CD4-positive, alpha-beta memory T cell (primary cell): ENCODE measurements around the gene GLRA2. TPM values are rescaled to one million over a fixed set of nuclear protein-coding genes. Genes with fewer than 3 reads are reported as not detected.
A peak's percentile ranks its signal among the peaks of the same experiment; 100 is the strongest.

Experiments used
- CTCF ChIA-PET: fragments of 350-600 bp; sonication (Branson Sonifier 250); formaldehyde crosslinking; loops from one replicate; lab custom pipeline; 2021; ENCODE audit warnings: inconsistent platforms; ENCODE audit not compliant: partially characterized antibody; lab: Charles Lee
- POLR2A ChIA-PET: fragments of 350-600 bp; sonication (Branson Sonifier 250); formaldehyde crosslinking; loops from one replicate; lab custom pipeline; 2021; ENCODE audit not compliant: partially characterized antibody; lab: Charles Lee
- DNase-seq, 5 donors: peaks; one replicate each; pipeline versions ENCODE4 v3.0.0 to v3.0.0-alpha.2; 2020 to 2022; ENCODE audit warnings: mixed read lengths in 1 of 5
- H3K27ac ChIP-seq: one replicate; pipeline ENCODE4 v1.7.0; 2013; ENCODE audit warnings: low read depth, low read length
- H3K27me3 ChIP-seq: 2 replicates; pipeline ENCODE4 v1.7.0; 2013; ENCODE audit warnings: mild to moderate bottlenecking, low read length, moderate library complexity; ENCODE audit not compliant: insufficient read depth
- H3K36me3 ChIP-seq: 2 replicates; pipeline ENCODE4 v1.7.0; 2013; ENCODE audit warnings: mild to moderate bottlenecking, low read length, moderate library complexity; ENCODE audit not compliant: insufficient read depth
- H3K4me1 ChIP-seq: 2 replicates; pipeline ENCODE4 v1.7.0; 2013; ENCODE audit warnings: mild to moderate bottlenecking, low read length, moderate library complexity; ENCODE audit not compliant: insufficient read depth
- H3K4me3 ChIP-seq, 2 donors: one replicate each; pipeline ENCODE4 v1.7.0; 2013; ENCODE audit warnings: low read length in 2 of 2, mild to moderate bottlenecking in 1 of 2
- H3K9me3 ChIP-seq, 2 donors: one replicate each; pipeline ENCODE4 v1.7.0; 2013; ENCODE audit warnings: low read length in 2 of 2, control low read depth in 1 of 2; ENCODE audit not compliant: control insufficient read depth in 1 of 2
- H3K27ac Mint-ChIP-seq, 7 donors: one replicate each; pipeline ENCODE4 v1.8.0; 2020 to 2021; ENCODE audit warnings: mixed read lengths in 7 of 7, mild to moderate bottlenecking in 6 of 7, inconsistent platforms in 3 of 7, moderate library complexity in 3 of 7
- H3K27me3 Mint-ChIP-seq, 2 donors: one replicate each; pipeline ENCODE4 v1.8.0; 2020 to 2021; ENCODE audit warnings: mixed read lengths in 2 of 2
- H3K36me3 Mint-ChIP-seq, 2 donors: one replicate each; pipeline ENCODE4 v1.8.0; 2020 to 2021; ENCODE audit warnings: mixed read lengths in 2 of 2, inconsistent platforms in 1 of 2, mild to moderate bottlenecking in 1 of 2
- H3K4me1 Mint-ChIP-seq, 4 donors: one replicate each; pipeline ENCODE4 v1.8.0; 2020 to 2021; ENCODE audit warnings: mixed read lengths in 4 of 4, mild to moderate bottlenecking in 1 of 4
- H3K4me3 Mint-ChIP-seq, 8 donors: one replicate each; pipeline ENCODE4 v1.8.0; 2020 to 2021; ENCODE audit warnings: mixed read lengths in 8 of 8, mild to moderate bottlenecking in 7 of 8, moderate library complexity in 6 of 8, inconsistent platforms in 3 of 8
- H3K9me3 Mint-ChIP-seq, 8 donors: one replicate each; pipeline ENCODE4 v1.8.0; 2020 to 2021; ENCODE audit warnings: mixed read lengths in 8 of 8, mild to moderate bottlenecking in 5 of 8, inconsistent platforms in 3 of 8, moderate library complexity in 1 of 8
- intact Hi-C: fragments of 100-400 bp; cut with micrococcal nuclease; formaldehyde crosslinking; loops from one replicate; pipeline ENCODE4 v1.15.1; 2023
- polyA plus RNA-seq, 2 donors: library from polyadenylated mRNA; unstranded; fragments of 300-500 nt; fragmentation: Illumina TruSeq; gene quantifications; one replicate each; pipeline ENCODE4 v1.2.3, GENCODE V29; 2021
- total RNA-seq, 2 experiments: library from RNA; stranded (reverse); gene quantifications; one replicate each; pipeline ENCODE4 v1.2.3, GENCODE V29; 2021

The GLRA2 gene
- not detected for total RNA-seq
- not detected for polyA plus RNA-seq

DNA sequence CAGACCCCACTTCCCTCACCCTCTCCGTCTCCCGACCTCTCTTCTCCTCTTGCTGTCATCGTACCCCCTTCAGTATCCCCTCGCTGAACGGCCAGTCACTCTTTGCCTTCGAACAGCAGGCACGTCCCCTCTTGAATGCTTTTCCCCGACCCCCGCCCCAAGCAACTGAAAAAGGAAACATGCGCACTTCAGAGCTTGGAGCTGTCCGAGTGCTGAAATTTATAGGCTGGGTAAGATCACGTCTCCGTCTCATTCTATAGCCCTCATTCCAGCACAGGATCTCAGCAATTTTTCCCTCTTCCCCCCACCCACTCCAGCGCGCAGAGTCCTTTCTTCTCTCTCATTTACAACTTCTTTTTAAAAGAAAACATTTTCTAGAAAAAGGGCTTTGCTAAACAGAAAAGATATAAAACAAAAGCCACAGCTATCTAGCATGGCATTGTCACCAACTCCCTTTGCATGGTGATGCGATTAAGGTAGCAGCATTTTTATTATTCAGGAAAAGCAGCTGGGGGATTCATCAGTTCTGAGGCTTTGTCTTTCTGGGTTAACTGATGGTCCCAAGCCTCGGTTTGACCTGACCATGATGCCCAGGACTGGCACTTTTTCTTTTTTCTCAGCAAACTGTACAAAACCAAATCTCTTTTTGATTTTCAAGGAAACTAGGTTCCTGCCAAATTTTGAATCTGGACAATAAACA, at the start of gene GLRA2:
Gene GLRA2, plus strand, starts transcription at position 247 of the 700 bp plus-strand sequence. CDS start 522 bp downstream, outside the sequence.
- peaks cover 2 to 5% (median 3%) of the 10 kb centered on the region in 4 donors for H3K4me1 Mint-ChIP-seq
- H3K9me3 ChIP-seq = no peaks in the 10 kb centered on the region
- H3K4me1 ChIP-seq = no peaks in the 10 kb centered on the region
- peak within 1 kb of the TSS in 1 of 8 donors; percentile 46 for H3K4me3 Mint-ChIP-seq
- ChIA-PET POLR2A (no interaction called here), CTCF (no interaction called here)
- H3K27ac ChIP-seq = no peak within 1 kb of the TSS
- H3K36me3 ChIP-seq = no peaks in the 10 kb centered on the region
- no peak for DNase-seq
- no peaks in the 10 kb centered on the region for H3K9me3 Mint-ChIP-seq
- no peak within 1 kb of the TSS for H3K4me3 ChIP-seq
- H3K27me3 Mint-ChIP-seq = peaks cover 2 to 3% of the 10 kb centered on the region in 2 donors
- intact Hi-C loops = no loop called here
- H3K36me3 Mint-ChIP-seq = no peaks in the 10 kb centered on the region
- H3K27ac Mint-ChIP-seq = no peak within 1 kb of the TSS
- H3K27me3 ChIP-seq = no peaks in the 10 kb centered on the region

- no peaks in the 10 kb centered on the region for H3K9me3 Mint-ChIP-seq
- no peak overlapping the region for H3K27ac Mint-ChIP-seq
- no peaks in the 10 kb centered on the region for H3K9me3 ChIP-seq
- H3K36me3 ChIP-seq = no peaks in the 10 kb centered on the region
- no peak overlapping the region for H3K27ac ChIP-seq
- H3K4me3 Mint-ChIP-seq = no peak overlapping the region
- H3K27me3 Mint-ChIP-seq = peaks cover 0 to 6% of the 10 kb centered on the region in 2 donors
- H3K27me3 ChIP-seq = no peaks in the 10 kb centered on the region
- no peaks in the 10 kb centered on the region for H3K4me1 Mint-ChIP-seq
- no peaks in the 10 kb centered on the region for H3K36me3 Mint-ChIP-seq
- H3K4me3 ChIP-seq = no peak overlapping the region
- H3K4me1 ChIP-seq = no peaks in the 10 kb centered on the region
- DNase-seq = no peak
- POLR2A ChIA-PET = no interaction called here
- intact Hi-C loops = no loop called here
- CTCF ChIA-PET = no interaction called here
Measured at GRCh38 chrX:14489437-14489836, 39.9 kb upstream of the GLRA2 start.

DNA sequence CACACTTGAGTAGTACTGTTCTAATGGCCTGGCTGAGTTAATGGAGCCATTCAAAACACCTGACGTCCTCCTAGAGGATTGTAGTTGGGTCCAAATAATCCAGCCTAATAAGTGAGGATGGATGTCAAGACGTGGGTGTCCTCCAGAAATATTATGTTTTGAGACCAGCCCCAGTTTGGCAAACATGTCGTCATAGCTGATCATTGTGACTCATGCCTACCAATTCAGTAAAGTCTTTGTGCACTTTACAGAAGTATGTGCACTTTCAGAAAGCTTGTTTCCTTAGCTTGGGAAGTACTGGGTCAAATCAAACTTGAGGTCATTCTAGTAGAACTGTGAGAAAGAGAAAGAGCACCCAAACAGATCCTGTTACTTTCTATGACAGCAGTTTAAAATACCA, 37.6 kb upstream of the GLRA2 start:
- ChIA-PET POLR2A (no interaction called here), CTCF (no interaction called here)
- H3K4me1 ChIP-seq = peaks cover 4% of the 10 kb centered on the region
- Mint-ChIP-seq H3K27me3 (peaks cover 0 to 2% of the 10 kb centered on the region in 2 donors), H3K4me1 (peaks cover 0 to 8% (median 3%) of the 10 kb centered on the region in 4 donors), H3K4me3 (no peak overlapping the region), H3K36me3 (no peaks in the 10 kb centered on the region), H3K9me3 (no peaks in the 10 kb centered on the region), H3K27ac (no peak overlapping the region)
- no peaks in the 10 kb centered on the region for H3K27me3 ChIP-seq
- no peak for DNase-seq
- no peaks in the 10 kb centered on the region for H3K36me3 ChIP-seq
- intact Hi-C loops = loop anchor here (10.0 kb wide), 1 partner anchor 383 kb away; the partner anchor contains the start of genes FANCB and MOSPD2
- H3K9me3 ChIP-seq = no peaks in the 10 kb centered on the region
- H3K27ac ChIP-seq = no peak overlapping the region
- H3K4me3 ChIP-seq = no peak overlapping the region

- intact Hi-C loops = loop anchor here (10.0 kb wide), 1 partner anchor 378 kb away; the partner anchor contains the start of genes FANCB and MOSPD2
- POLR2A ChIA-PET = no interaction called here
- peak overlapping the region; percentile 34 to 43 for H3K4me3 ChIP-seq
- H3K36me3 ChIP-seq = no peaks in the 10 kb centered on the region
- Mint-ChIP-seq H3K9me3 (no peaks in the 10 kb centered on the region), H3K27ac (peak overlapping the region; percentile 84 to 94 (median 87)), H3K4me1 (peaks cover 12 to 27% (median 21%) of the 10 kb centered on the region in 4 donors), H3K36me3 (no peaks in the 10 kb centered on the region), H3K4me3 (peak overlapping the region; percentile 77 to 96 (median 84)), H3K27me3 (no peaks in the 10 kb centered on the region)
- H3K9me3 ChIP-seq = no peaks in the 10 kb centered on the region
- CTCF ChIA-PET = no interaction called here
- peaks cover 13% of the 10 kb centered on the region for H3K4me1 ChIP-seq
- peak overlapping the region; percentile 12 for H3K27ac ChIP-seq
- H3K27me3 ChIP-seq = no peaks in the 10 kb centered on the region
- peak in 2 of 5 donors; percentile 7 to 11 for DNase-seq
Measured at GRCh38 chrX:14496674-14497073, 32.7 kb upstream of the GLRA2 start.

GRCh38 chrX:14497184-14497666, 32.1 kb upstream of the GLRA2 start:
- intact Hi-C loops = loop anchor here (10.0 kb wide), 1 partner anchor 378 kb away; the partner anchor contains the start of genes FANCB and MOSPD2
- H3K36me3 Mint-ChIP-seq = no peaks in the 10 kb centered on the region
- CTCF ChIA-PET = no interaction called here
- DNase-seq = peak in 4 of 5 donors; percentile 21 to 33 (median 24)
- peaks cover 13% of the 10 kb centered on the region for H3K4me1 ChIP-seq
- H3K4me3 Mint-ChIP-seq = peak overlapping the region; percentile 77 to 96 (median 84)
- no peaks in the 10 kb centered on the region for H3K27me3 Mint-ChIP-seq
- H3K4me1 Mint-ChIP-seq = peaks cover 12 to 27% (median 21%) of the 10 kb centered on the region in 4 donors
- no peaks in the 10 kb centered on the region for H3K27me3 ChIP-seq
- POLR2A ChIA-PET = interaction anchor here (0.6 kb wide), 1 partner anchor 562 kb away, joined by 3 read pairs; no protein-coding TSS in a partner anchor
- H3K4me3 ChIP-seq = peak overlapping the region; percentile 34 to 43
- H3K27ac ChIP-seq = peak overlapping the region; percentile 12
- no peaks in the 10 kb centered on the region for H3K36me3 ChIP-seq
- peak overlapping the region; percentile 84 to 94 (median 87) for H3K27ac Mint-ChIP-seq
- H3K9me3 Mint-ChIP-seq = no peaks in the 10 kb centered on the region
- H3K9me3 ChIP-seq = no peaks in the 10 kb centered on the region

DNA sequence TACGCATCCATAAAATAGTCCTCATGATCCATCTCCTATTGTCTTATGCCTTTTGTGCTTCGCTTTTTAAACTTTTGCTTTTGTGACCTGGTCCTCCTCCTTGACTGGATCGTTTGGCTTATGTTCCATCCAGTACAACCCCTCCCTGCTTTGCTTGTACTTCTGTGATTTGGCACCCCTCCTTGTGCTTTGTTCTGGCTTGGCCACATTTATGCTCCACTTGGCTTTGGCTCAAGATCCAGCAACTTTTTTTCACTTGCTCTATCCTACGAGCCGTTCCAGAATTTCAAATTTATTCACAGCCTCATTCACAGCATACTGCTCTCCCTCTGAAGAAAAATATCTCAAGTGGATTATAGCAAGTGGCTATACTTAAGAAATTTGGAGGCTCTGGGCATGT, 28.0 kb upstream of the GLRA2 start:
- H3K4me1 Mint-ChIP-seq = peaks cover 12 to 22% (median 19%) of the 10 kb centered on the region in 4 donors
- no peak overlapping the region for H3K27ac ChIP-seq
- no peaks in the 10 kb centered on the region for H3K27me3 Mint-ChIP-seq
- no peaks in the 10 kb centered on the region for H3K36me3 Mint-ChIP-seq
- no peaks in the 10 kb centered on the region for H3K27me3 ChIP-seq
- H3K27ac Mint-ChIP-seq = no peak overlapping the region
- no peaks in the 10 kb centered on the region for H3K9me3 ChIP-seq
- no peak overlapping the region for H3K4me3 ChIP-seq
- DNase-seq = no peak
- H3K9me3 Mint-ChIP-seq = no peaks in the 10 kb centered on the region
- intact Hi-C loops = no loop called here
- POLR2A ChIA-PET = no interaction called here
- no peaks in the 10 kb centered on the region for H3K36me3 ChIP-seq
- CTCF ChIA-PET = no interaction called here
- no peak overlapping the region for H3K4me3 Mint-ChIP-seq
- peaks cover 12% of the 10 kb centered on the region for H3K4me1 ChIP-seq

DNA sequence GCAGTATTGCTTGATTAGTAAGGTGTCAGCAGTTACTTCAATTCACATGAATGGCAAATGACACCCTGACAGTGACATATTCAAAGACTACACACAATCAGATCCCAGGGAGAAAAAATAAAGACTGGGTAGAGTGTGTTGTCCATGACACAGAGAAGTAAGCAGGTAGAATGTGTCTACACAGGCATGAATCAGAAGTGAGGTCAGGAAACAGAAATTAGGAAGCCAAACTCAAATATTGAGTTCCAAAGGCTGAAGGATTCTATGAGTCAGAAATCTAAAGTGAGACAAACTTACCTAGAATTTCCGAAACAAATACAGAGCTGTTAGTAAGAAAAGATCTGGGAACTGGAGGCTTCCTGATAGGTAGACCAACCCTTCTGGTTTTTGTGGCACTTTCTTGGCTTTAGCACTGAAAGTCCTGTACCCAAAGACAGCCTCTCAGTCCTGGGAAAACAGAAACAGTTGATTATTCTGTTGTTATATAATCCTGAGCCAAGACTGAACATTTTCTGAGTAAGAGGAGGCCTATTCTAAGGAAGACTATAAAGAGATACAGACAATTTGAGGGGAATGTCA, 24.3 kb upstream of the GLRA2 start:
- no peak overlapping the region for H3K4me3 ChIP-seq
- no peaks in the 10 kb centered on the region for H3K27me3 ChIP-seq
- H3K36me3 ChIP-seq = no peaks in the 10 kb centered on the region
- H3K27ac ChIP-seq = no peak overlapping the region
- DNase-seq = no peak
- Mint-ChIP-seq H3K36me3 (no peaks in the 10 kb centered on the region), H3K4me3 (no peak overlapping the region), H3K9me3 (peaks cover 0 to 1% (median 0%) of the 10 kb centered on the region in 8 donors), H3K27ac (no peak overlapping the region), H3K27me3 (peaks cover 3 to 4% of the 10 kb centered on the region in 2 donors), H3K4me1 (no peaks in the 10 kb centered on the region)
- ChIA-PET CTCF (no interaction called here), POLR2A (no interaction called here)
- intact Hi-C loops = no loop called here
- H3K4me1 ChIP-seq = no peaks in the 10 kb centered on the region
- no peaks in the 10 kb centered on the region for H3K9me3 ChIP-seq
